ENCODE measurements around the gene RNFT1.
"Not testable (repeated sequence)": the region's sequence is repeated elsewhere in the genome, so short reads cannot be mapped to it uniquely, and the experiment has no call there.

RNFT1 gene

GRCh38 chr17:59920637-59921036, 43.9 kb downstream of the RNFT1 start:
- not testable (repeated sequence) for DNase-seq (ENCODE audit: low spot score)

- no peak for DNase-seq (ENCODE audit: low spot score)
These were observed 48.1 kb downstream of the RNFT1 start for GRCh38 chr17:59916446-59916845.

- DNase-seq (ENCODE audit: low spot score) = peak; percentile 74
These were observed 50.2 kb downstream of the RNFT1 start for GRCh38 chr17:59914274-59914854.

- no peak for DNase-seq (ENCODE audit: low spot score)
These were observed 57.1 kb downstream of the RNFT1 start for GRCh38 chr17:59907467-59907866.

- no peak for DNase-seq (ENCODE audit: low spot score)
These were observed 61.1 kb downstream of the RNFT1 start for GRCh38 chr17:59903455-59903854.
